ENCODE data around the gene MAFF.
A peak's percentile ranks its signal among the peaks of the same experiment; 100 is the strongest.
"Not testable (repeated sequence)": the region's sequence is repeated elsewhere in the genome, so short reads cannot be mapped to it uniquely, and the experiment has no call there.

Gene MAFF

DNA sequence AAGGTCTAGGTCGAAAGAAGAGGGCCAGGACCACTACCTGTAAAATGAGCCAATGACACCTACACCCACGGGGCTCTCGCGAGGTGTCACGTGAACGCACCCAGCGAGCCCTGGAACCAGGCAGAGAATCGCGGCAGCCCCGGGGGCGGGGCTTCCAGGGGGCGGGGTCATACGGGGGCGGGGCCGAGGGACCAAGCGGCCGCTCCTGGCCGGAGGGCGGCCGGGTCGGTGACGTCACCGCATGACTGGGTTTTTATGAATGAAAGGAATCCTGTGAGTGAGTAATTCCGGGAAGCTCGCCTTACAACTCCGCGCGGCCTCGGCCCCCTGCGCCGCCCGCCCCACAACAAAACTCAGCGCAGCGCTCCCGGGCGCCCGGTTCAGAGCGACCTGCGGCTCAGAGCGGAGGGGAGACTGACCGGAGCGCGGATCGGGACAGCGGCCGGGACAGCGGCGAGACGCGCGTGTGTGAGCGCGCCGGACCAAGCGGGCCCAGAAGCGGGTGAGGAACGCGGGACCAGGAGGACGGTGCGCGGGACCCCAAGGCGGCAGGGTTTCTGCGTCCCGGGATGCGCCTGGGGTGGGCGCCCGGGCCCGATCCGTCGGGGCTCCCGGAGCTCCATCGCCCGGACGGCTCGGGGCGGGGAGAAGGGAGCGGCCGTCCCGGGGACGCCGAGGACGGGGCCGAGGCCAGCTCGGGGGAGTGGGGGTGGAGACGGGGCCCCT, at the start of gene MAFF:
Gene MAFF (plus strand): TSS at position 284 of the 726 bp plus-strand sequence. CDS start 11,860 bp downstream, outside the sequence.
- peak; percentile 78 to 83 for DNase-seq (ENCODE audit: low read depth in 2 of 2)

- no peak for DNase-seq (ENCODE audit: low read depth in 2 of 2)
These were observed 47.8 kb upstream of the MAFF start for GRCh38 chr22:38153821-38154562.

DNA sequence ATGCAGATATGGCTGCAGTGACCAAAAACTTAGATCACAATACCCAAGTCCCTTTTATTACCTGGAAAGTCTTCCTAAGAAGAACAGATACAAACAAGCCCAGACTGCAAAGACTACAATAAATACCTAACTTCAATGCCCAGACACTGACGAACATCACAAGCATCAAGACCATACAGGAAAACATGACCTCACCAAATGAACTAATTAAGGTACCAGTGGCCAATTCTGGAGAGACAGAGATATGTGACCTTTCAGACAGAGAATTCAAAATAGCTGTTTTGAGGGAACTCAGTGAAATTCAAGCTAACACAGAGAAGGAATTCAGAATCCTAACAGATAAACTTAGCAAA, 47.3 kb upstream of the MAFF start:
- DNase-seq (ENCODE audit: low read depth in 2 of 2): not testable (repeated sequence)

DNA sequence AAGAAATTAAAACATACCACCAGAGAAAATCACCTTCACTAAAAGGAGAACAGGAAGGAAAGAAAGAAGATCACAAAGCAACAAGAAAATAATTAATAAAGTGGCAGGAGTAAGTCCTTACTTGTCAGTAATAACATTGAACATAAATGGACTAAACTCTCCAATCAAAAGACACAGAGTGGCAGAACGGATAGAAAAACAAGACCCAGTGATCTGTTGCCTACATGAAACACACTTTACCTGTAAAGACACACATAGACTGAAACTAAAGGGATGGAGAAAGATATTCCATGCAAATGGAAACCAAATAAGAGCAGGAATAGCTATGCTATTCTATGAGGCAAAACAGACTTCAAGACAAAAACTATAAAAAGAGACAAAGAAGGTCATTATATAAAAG, 46.1 kb upstream of the MAFF start:
- no peak for DNase-seq (ENCODE audit: low read depth in 2 of 2)

- no peak for DNase-seq (ENCODE audit: low read depth in 2 of 2)
These were observed 38.6 kb upstream of the MAFF start for GRCh38 chr22:38162881-38163843.

GRCh38 chr22:38163844-38164550, 37.8 kb upstream of the MAFF start:
- no peak for DNase-seq (ENCODE audit: low read depth in 2 of 2)

GRCh38 chr22:38164551-38164918, 37.3 kb upstream of the MAFF start:
- DNase-seq (ENCODE audit: low read depth in 2 of 2): no peak

- DNase-seq (ENCODE audit: low read depth in 2 of 2): no peak
These were observed 35.7 kb upstream of the MAFF start for GRCh38 chr22:38165922-38166593.

DNA sequence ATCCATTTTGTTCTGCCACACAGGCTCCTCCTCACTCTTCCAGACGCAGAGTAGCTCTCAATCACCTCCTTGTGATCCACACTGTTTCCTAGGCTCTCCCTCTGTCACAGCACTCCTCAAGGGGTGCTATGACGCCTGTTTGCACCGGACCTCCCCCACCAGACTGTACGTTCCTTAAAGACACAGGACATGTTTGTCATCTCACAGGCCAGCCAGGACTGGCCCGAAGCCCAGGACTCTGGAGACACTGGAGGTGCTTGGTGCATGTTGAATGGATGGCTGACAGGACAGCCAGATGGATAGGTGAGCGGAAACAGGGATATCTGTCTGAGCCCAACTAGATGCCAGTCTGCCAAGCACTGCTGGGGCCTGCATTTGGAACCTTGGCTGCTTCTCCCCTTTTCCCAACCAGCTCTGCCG, 33.8 kb upstream of the MAFF start:
- DNase-seq (ENCODE audit: low read depth in 2 of 2): no peak

DNA sequence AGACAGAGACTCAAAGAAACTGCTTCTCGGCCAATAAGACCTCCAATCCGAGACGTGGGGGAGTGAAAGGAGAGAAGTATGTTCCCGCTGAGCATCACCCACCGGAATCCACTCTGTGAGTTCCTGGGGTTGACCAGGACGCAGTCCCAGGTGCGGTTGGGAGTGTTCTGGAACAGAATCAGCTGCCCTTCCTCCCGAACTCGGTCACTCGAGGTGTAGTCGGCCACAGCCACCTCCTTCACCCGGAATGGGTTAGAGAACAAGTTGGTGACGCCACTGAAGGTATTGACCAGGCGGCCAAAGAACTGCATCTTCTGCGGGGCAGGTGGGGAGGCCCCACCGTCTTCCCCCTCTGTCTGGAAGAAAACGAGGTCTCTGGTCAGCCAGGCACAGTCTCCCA, 32.7 kb upstream of the MAFF start:
- no peak for DNase-seq (ENCODE audit: low read depth in 2 of 2)

DNA sequence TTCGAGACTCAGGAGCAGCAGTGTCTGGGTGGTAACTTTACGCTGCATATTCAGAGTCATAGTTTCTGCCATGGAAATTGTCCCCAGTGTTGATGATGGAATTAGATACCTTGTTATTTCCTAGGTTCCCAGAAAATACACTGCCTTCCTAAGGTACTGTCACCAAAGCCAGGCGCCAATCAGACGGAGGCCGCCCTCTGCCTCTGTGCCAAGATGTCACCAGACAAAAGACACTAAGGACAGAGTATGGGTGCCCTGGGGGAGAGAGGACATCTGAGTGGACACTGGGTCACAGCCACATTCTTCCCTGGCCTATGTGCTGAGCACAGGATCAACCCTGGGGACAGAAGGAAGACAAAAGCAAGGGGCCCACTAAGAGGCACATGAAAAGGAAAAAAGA, 31.3 kb upstream of the MAFF start:
- DNase-seq (ENCODE audit: low read depth in 2 of 2): no peak

DNA sequence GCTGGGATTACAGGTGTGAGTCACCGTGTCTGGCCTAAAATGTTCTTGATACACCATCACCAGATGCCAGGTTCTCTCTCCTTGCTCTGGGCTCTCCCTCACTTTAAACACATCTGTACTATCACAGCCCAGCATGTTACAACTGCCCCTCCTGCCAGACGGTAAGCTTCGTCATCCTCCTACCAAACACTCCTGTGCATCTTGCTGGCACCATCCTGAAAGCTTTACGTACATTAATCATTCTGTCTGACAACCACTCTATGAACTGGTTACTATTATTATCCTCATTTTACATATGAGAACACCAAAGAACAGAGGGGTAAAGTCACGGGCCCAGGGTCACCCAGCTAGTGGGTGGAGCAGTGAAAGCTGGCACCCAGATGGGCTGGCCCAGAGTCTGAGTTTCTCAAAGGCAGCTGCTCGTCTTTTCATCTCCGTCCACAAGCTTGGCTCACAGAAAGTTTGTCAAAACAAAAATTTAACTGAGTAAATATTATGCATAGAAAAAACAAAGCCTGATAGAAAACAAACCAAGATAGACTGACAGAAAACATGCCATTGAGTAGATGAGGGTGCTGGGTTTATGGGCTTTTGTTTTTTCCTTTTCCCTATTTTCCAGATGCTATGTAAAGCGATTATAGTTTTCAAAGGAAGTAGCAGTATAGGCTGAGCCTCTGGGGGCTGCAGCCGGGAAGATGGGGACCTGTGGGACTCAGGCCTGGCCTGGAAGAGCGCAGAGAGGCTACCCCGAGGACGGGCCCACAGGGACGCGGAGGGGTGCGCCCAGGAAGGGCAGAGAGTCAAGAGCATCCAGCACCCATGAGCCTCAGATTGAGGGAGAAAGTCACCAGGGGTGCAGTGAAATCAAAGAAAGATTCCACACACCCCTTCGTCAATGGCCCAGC, 29.6 kb upstream of the MAFF start:
- DNase-seq (ENCODE audit: low read depth in 2 of 2): no peak

GRCh38 chr22:38172832-38173640, 28.8 kb upstream of the MAFF start:
- peak in 1 of 2 donors; percentile 46 for DNase-seq (ENCODE audit: low read depth in 2 of 2)

DNA sequence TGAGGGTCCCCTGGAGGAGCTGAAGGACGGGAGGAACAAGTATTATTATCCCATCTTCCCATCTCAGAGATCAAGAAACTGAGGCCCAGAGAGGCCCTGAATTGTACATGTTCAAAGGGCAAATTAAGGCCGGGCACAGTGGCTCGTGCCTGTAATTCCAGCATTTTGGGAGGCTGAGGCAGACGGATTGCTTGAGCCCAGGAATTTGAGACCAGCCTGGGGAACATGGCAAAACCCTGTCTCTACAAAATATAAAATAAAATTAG, 28.2 kb upstream of the MAFF start:
- no peak for DNase-seq (ENCODE audit: low read depth in 2 of 2)

- no peak for DNase-seq (ENCODE audit: low read depth in 2 of 2)
These were observed 27.2 kb upstream of the MAFF start for GRCh38 chr22:38174626-38175025.

GRCh38 chr22:38175206-38176118, 26.3 kb upstream of the MAFF start:
- DNase-seq (ENCODE audit: low read depth in 2 of 2): no peak

DNA sequence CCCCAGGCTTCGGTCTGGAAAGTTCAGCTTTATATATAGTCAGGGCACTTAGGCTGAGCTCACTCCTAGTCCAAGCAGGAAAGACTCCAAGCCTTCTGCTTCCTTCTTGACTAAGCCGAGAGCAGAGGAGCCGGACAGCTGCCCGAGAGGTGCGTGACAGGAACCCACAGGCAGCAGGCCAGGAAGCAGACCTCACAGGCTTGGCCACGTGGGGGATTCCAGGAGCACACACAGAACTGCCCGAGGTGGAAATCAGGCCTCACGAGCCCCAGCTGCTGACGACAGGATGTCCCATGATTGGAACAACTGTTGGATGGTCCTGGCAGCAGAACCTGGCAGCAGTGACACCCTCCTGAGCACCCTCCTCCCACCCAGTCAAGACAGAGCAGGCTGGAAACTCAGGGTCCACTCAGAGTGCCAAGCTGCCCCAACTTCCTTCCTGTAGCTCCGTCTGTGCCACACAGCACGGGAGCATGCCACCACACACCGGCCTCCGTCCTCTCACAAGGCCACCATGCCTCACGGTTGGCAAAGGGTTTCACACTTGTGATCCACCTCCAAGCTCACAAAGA, 25.5 kb upstream of the MAFF start:
- no peak for DNase-seq (ENCODE audit: low read depth in 2 of 2)

DNA sequence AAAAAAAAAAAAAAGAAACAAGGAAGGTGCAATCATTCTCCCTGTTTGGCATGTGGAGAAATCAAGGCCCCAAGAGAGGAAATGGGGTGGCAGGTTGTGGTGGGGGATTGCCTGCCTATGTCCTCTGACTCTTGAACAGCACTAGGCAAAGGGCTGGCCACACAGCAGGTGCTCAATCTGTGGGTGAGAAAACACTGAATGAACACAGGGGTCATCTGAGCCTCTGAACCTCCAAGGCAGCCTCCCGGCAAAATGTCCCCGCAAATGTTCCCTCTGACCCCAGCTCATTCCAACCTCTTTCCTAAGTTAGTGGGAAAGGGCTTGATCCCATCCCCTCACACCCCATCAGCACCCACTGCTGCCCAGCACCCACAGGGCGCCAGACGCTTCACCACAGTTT, 24.8 kb upstream of the MAFF start:
- no peak for DNase-seq (ENCODE audit: low read depth in 2 of 2)

Data from stimulated activated CD8-positive, alpha-beta memory T cell treated with anti-CD3 and anti-CD28 coated beads, Interleukin-7, amount 100 ng/mL, for 1 hour (primary cell).